Activated T-cell treated with anti-CD3 and anti-CD28 coated beads for 24 hours (primary cell): ENCODE results near the gene CCL23.
"Not testable (repeated sequence)": the region's sequence is repeated elsewhere in the genome, so short reads cannot be mapped to it uniquely, and the experiment has no call there.

Source experiments
- DNase-seq: peaks from one replicate; pipeline ENCODE4 v3.0.0-alpha.2; 2020; ENCODE audit warnings: low read depth

Gene CCL23

GRCh38 chr17:36002631-36003030 lies 15.1 kb downstream of the CCL23 start:
- no peak for DNase-seq

- no peak for DNase-seq
Measured at GRCh38 chr17:36001862-36002603, 15.7 kb downstream of the CCL23 start.

GRCh38 chr17:36001110-36001771 lies 16.5 kb downstream of the CCL23 start, which contains the start of gene CCL15:
Gene CCL15, minus strand, starts transcription at chr17:36001553. Its CDS starts 61 bp downstream, at chr17:36001492.
- DNase-seq, result no peak

- no peak for DNase-seq
Measured at GRCh38 chr17:36000732-36001109, 17.1 kb downstream of the CCL23 start.

- no peak for DNase-seq
Measured at GRCh38 chr17:35998756-35999155, 19.0 kb downstream of the CCL23 start.

- no peak for DNase-seq
Measured at GRCh38 chr17:35998018-35998545, 19.7 kb downstream of the CCL23 start.

GRCh38 chr17:35995346-35995745 lies 22.4 kb downstream of the CCL23 start:
- not testable (repeated sequence) for DNase-seq

GRCh38 chr17:35991075-35991474 lies 26.7 kb downstream of the CCL23 start:
- DNase-seq, result no peak

- DNase-seq, result no peak
Measured at GRCh38 chr17:35988164-35988563, 29.6 kb downstream of the CCL23 start.

GRCh38 chr17:35986643-35987042 lies 31.1 kb downstream of the CCL23 start, which contains the start of gene CCL14:
Gene CCL14, minus strand, starts transcription at chr17:35986729. Its CDS starts 80 bp downstream, at chr17:35986649.
- no peak for DNase-seq

GRCh38 chr17:35984140-35984539 lies 33.6 kb downstream of the CCL23 start:
- DNase-seq, result no peak

GRCh38 chr17:35982409-35983191 lies 35.2 kb downstream of the CCL23 start:
- no peak for DNase-seq

GRCh38 chr17:35981908-35982330 lies 35.9 kb downstream of the CCL23 start:
- DNase-seq, result no peak

- DNase-seq, result no peak
Measured at GRCh38 chr17:35981246-35981645, 36.5 kb downstream of the CCL23 start, which contains the start of gene CCL16. Gene CCL16, minus strand, starts transcription at chr17:35981497. Its CDS starts 77 bp downstream, at chr17:35981420.

- DNase-seq, result no peak
Measured at GRCh38 chr17:35978346-35978745, 39.4 kb downstream of the CCL23 start.

- no peak for DNase-seq
Measured at GRCh38 chr17:35977509-35977908, 40.3 kb downstream of the CCL23 start.

- no peak for DNase-seq
Measured at GRCh38 chr17:35973333-35974260, 44.2 kb downstream of the CCL23 start.

GRCh38 chr17:35972945-35973332 lies 44.8 kb downstream of the CCL23 start:
- no peak for DNase-seq

- DNase-seq, result no peak
Measured at GRCh38 chr17:35972535-35972934, 45.2 kb downstream of the CCL23 start.

- no peak for DNase-seq
Measured at GRCh38 chr17:35972066-35972465, 45.7 kb downstream of the CCL23 start.
